DOHH2 (cell line): ENCODE results near the gene PRRT1B.
"Not testable (repeated sequence)": the region's sequence is repeated elsewhere in the genome, so short reads cannot be mapped to it uniquely, and the experiment has no call there.

ENCODE experiments used
- H3F3A ChIP-seq: fragments of 200-600 bp; sonication (generic), shearing (Covaris generic); 2 replicates; pipeline ENCODE4 v1.6.0; 2016; ENCODE audit warnings: antibody characterized with exemption, mild to moderate bottlenecking; ENCODE audit not compliant: control insufficient read depth, insufficient read depth
- H3K27ac ChIP-seq: fragments of 200-600 bp; sonication (generic); 2 replicates; pipeline ENCODE4 v1.5.1; 2014; ENCODE audit warnings: low read depth, mild to moderate bottlenecking, low read length, moderate library complexity
- H3K27me3 ChIP-seq: fragments of 200-600 bp; sonication (generic); 2 replicates; pipeline ENCODE4 v1.6.1; 2014; ENCODE audit warnings: mild to moderate bottlenecking, low read length, mixed read lengths; ENCODE audit not compliant: control insufficient read depth
- H3K36me3 ChIP-seq: fragments of 200-600 bp; sonication (generic); 2 replicates; pipeline ENCODE4 v1.6.1; 2014; ENCODE audit warnings: mild to moderate bottlenecking, low read length, moderate library complexity, mixed read lengths; ENCODE audit not compliant: control insufficient read depth
- H3K4me1 ChIP-seq: fragments of 200-600 bp; sonication (generic); 2 replicates; pipeline ENCODE4 v1.6.1; 2014; ENCODE audit warnings: mild to moderate bottlenecking, low read length, mixed read lengths; ENCODE audit not compliant: control insufficient read depth
- H3K4me2 ChIP-seq: fragments of 200-600 bp; sonication (generic); 2 replicates; pipeline ENCODE4 v1.6.0; 2014; ENCODE audit warnings: mild to moderate bottlenecking, low read length, moderate library complexity
- H3K4me3 ChIP-seq: fragments of 200-600 bp; sonication (generic); 2 replicates; pipeline ENCODE4 v1.5.1; 2014; ENCODE audit warnings: mild to moderate bottlenecking, low read length, mixed read lengths
- H3K79me2 ChIP-seq: fragments of 200-600 bp; sonication (generic); 2 replicates; pipeline ENCODE4 v1.6.1; 2014; ENCODE audit warnings: mild to moderate bottlenecking, low read length, mixed read lengths; ENCODE audit not compliant: control insufficient read depth
- H3K9me2 ChIP-seq: fragments of 200-600 bp; sonication (generic); replicated peaks from 2 replicates; pipeline ENCODE4 v1.6.1; 2014; ENCODE audit warnings: mild to moderate bottlenecking, low read length, mixed read lengths; ENCODE audit not compliant: control insufficient read depth
- H3K9me3 ChIP-seq: fragments of 200-600 bp; sonication (generic); 2 replicates; pipeline ENCODE4 v1.6.1; 2014; ENCODE audit warnings: antibody characterized with exemption, low read length, mixed read lengths; ENCODE audit not compliant: control insufficient read depth, insufficient read depth
- H4K20me1 ChIP-seq: fragments of 200-600 bp; sonication (generic); 2 replicates; pipeline ENCODE4 v1.6.0; 2014; ENCODE audit warnings: low read depth, mild to moderate bottlenecking, antibody characterized with exemption, low read length, moderate library complexity; ENCODE audit not compliant: control insufficient read depth, insufficient read depth
- EZH2phosphoT487 ChIP-seq: fragments of 200-600 bp; sonication (generic); IDR thresholded peaks from 2 replicates; pipeline ENCODE4 v1.6.1; 2017; ENCODE audit warnings: borderline replicate concordance, mild to moderate bottlenecking, antibody characterized with exemption, low read length, moderate library complexity, mixed read lengths
- TF ChIP-seq, protein P1 (sequence below): fragments of 200-600 bp; sonication (generic); IDR thresholded peaks from one replicate; pipeline ENCODE4 v1.5.1; 2014; ENCODE audit warnings: antibody characterized with exemption, mild to moderate bottlenecking, low read depth, low read length; ENCODE audit not compliant: poor library complexity, severe bottlenecking

Gene PRRT1B

DNA sequence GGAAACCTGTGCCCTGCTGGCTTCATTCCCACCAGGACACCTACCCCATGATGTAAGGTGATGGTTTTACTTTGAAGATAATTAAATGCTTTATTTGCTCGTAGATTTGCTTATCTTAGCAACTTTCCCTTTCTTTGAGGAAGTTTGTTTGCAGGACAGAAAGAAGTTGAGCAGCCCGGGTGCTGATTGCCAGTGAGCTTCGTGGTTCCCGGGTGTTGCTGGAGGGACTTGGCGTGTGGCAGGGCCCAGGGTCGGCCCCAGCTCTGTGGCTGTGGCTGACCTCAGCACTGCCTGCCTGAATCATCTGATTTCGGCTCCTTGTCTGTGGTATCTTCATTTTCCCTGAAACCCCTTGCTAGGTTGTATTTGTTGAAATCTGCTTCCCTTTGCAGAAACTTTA is 33.9 kb upstream of the PRRT1B start:
- Histone ChIP-seq H3K79me2 (no peaks in the 10 kb centered on the region), H3K36me3 (peaks cover 66% of the 10 kb centered on the region)

DNA sequence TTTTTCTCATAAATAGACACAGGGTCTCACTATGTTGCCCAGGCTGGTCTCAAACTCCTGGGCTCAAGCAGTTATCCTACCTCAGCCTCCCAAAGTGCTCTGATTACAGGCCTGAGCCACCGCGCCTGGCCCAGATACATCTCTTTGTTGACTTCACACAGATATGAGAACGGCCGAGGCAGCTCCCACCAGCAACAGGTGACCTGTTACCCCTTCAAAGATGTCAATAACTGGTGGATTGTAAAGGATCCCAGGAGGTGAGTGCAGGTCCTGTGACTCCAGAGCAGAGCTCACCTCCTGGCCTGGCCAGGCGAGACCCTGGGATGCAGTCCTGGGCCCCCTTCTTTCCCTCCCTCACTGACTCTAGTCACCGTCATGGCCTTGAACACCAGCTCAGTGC is 33.4 kb upstream of the PRRT1B start:
- peaks cover 70% of the 10 kb centered on the region for H3K36me3 ChIP-seq
- TF ChIP-seq, protein P1, sequence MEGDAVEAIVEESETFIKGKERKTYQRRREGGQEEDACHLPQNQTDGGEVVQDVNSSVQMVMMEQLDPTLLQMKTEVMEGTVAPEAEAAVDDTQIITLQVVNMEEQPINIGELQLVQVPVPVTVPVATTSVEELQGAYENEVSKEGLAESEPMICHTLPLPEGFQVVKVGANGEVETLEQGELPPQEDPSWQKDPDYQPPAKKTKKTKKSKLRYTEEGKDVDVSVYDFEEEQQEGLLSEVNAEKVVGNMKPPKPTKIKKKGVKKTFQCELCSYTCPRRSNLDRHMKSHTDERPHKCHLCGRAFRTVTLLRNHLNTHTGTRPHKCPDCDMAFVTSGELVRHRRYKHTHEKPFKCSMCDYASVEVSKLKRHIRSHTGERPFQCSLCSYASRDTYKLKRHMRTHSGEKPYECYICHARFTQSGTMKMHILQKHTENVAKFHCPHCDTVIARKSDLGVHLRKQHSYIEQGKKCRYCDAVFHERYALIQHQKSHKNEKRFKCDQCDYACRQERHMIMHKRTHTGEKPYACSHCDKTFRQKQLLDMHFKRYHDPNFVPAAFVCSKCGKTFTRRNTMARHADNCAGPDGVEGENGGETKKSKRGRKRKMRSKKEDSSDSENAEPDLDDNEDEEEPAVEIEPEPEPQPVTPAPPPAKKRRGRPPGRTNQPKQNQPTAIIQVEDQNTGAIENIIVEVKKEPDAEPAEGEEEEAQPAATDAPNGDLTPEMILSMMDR, result no peak
- TF ChIP-seq EZH2phosphoT487, result no peak
- peaks cover 17% of the 10 kb centered on the region for H3F3A ChIP-seq
- H3K4me2 ChIP-seq, result no peak overlapping the region
- H3K4me3 ChIP-seq, result no peak overlapping the region
- peaks cover 17% of the 10 kb centered on the region for H3K9me3 ChIP-seq
- no peaks in the 10 kb centered on the region for H3K4me1 ChIP-seq
- H3K9me2 ChIP-seq, result no peaks in the 10 kb centered on the region
- no peaks in the 10 kb centered on the region for H3K79me2 ChIP-seq
- no peaks in the 10 kb centered on the region for H3K27me3 ChIP-seq
- H3K27ac ChIP-seq, result no peak overlapping the region
- H4K20me1 ChIP-seq, result no peaks in the 10 kb centered on the region

More for the DNA sequence above, 33.9 kb upstream of the PRRT1B start:
- Histone ChIP-seq H3K4me1 (no peaks in the 10 kb centered on the region), H3F3A (peaks cover 16% of the 10 kb centered on the region), H3K4me3 (no peak overlapping the region), H4K20me1 (no peaks in the 10 kb centered on the region), H3K27ac (no peak overlapping the region), H3K4me2 (no peak overlapping the region), H3K9me2 (no peaks in the 10 kb centered on the region), H3K9me3 (peaks cover 17% of the 10 kb centered on the region), H3K27me3 (no peaks in the 10 kb centered on the region)
- TF ChIP-seq, protein P1, result no peak
- no peak for TF ChIP-seq EZH2phosphoT487

DNA sequence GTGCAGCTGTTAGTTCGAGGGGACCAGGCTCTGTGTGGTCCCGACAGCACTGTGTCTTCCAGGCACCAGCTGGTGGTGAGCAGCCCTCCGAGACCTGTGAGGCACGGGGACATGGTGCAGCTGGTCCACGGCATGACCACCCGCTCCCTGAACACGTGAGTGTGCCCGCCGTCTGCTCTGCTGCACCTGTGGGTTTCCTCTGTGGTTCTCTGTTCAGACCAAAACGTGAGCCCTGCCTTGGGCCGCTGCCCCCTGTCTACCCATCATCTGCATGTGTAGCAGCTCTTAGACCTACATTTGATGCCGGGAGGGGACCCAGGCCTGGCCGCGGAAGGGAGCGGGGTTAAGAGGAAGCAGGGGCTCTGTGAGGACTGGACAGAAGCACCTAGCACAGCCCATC is 32.1 kb upstream of the PRRT1B start:
- no peak overlapping the region for H3K4me3 ChIP-seq
- peaks cover 67% of the 10 kb centered on the region for H3K36me3 ChIP-seq

DNA sequence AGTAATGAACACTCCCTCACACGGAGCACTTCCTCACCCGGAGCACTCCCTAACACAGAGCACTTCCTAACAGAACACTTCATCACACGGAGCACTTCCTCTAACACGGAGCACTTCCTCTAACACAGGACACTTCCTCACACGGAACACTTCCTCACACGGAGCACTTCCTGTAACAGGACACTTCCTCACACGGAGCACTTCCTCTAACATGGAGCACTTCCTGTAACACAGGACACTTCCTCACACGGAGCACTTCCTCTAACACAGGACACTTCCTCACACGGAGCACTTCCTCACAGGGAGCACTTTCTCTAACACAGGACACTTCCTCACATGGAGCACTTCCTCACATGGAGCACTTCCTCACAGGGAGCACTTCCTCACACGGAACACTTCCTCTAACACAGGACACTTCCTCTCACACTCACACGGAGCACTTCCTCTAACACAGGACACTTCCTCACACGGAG is 29.7 kb upstream of the PRRT1B start:
- not testable (repeated sequence) for H3K4me1 ChIP-seq, H3K79me2 ChIP-seq, H4K20me1 ChIP-seq, H3K27me3 ChIP-seq, H3K9me2 ChIP-seq, H3K4me2 ChIP-seq, H3K4me3 ChIP-seq
- Histone ChIP-seq H3K9me3 (peaks cover 17% of the 10 kb centered on the region), H3F3A (peaks cover 17% of the 10 kb centered on the region), H3K36me3 (peaks cover 73% of the 10 kb centered on the region), H3K27ac (peak overlapping the region; percentile 44)

More for the DNA sequence above, 32.1 kb upstream of the PRRT1B start:
- TF ChIP-seq, protein P1, result no peak
- TF ChIP-seq EZH2phosphoT487, result no peak
- Histone ChIP-seq H3K4me2 (no peak overlapping the region), H4K20me1 (no peaks in the 10 kb centered on the region), H3K79me2 (no peaks in the 10 kb centered on the region), H3K9me2 (no peaks in the 10 kb centered on the region), H3K9me3 (peaks cover 17% of the 10 kb centered on the region), H3K27me3 (no peaks in the 10 kb centered on the region), H3K27ac (no peak overlapping the region), H3K4me1 (no peaks in the 10 kb centered on the region), H3F3A (peaks cover 17% of the 10 kb centered on the region)
